ENCODE measurements around the gene MACROD2.

The MACROD2 gene

DNA sequence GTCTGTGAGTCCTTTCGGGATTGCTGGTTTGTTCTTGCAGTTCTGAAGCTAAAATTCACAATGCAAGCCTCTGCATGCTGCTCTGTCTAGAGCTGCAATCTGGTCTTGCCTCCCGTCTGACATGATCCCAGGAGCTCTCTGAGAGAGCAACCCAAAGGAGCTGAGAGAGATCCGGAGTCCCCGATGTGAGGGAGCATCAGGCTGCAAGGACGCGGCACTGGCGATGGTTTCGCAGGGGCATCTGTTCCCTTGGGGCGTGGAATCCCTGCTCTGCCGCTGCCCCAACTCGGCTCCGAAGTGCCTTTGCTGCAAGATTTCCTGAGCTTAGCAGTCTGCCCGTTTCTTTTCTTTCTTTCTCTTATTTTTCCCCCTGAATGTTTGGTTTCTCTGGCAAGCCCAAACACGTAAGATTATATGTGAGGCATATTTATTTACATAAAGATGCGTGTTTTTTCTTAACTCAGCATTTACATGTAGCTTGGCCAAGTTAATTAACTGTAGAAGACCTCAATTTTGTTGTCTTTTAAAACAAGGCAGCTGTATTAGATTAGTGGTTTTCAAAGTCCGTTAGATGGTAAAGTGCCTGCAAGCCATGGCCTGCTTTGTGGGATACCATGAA is 1704.9 kb downstream of the MACROD2 start:
- TF ChIP-seq ZNF274 (IDR thresholded peaks at IDR 0.05; ENCODE audit: low read depth, low read length): no peak
- no peak overlapping the region for H3K4me3 ChIP-seq (ENCODE audit: low read length)

- H3K4me3 ChIP-seq (ENCODE audit: low read length): no peak overlapping the region
- TF ChIP-seq ZNF274 (IDR thresholded peaks at IDR 0.05; ENCODE audit: low read depth, low read length): no peak
These were observed 1706.8 kb downstream of the MACROD2 start for GRCh38 chr20:15702161-15702560.

DNA sequence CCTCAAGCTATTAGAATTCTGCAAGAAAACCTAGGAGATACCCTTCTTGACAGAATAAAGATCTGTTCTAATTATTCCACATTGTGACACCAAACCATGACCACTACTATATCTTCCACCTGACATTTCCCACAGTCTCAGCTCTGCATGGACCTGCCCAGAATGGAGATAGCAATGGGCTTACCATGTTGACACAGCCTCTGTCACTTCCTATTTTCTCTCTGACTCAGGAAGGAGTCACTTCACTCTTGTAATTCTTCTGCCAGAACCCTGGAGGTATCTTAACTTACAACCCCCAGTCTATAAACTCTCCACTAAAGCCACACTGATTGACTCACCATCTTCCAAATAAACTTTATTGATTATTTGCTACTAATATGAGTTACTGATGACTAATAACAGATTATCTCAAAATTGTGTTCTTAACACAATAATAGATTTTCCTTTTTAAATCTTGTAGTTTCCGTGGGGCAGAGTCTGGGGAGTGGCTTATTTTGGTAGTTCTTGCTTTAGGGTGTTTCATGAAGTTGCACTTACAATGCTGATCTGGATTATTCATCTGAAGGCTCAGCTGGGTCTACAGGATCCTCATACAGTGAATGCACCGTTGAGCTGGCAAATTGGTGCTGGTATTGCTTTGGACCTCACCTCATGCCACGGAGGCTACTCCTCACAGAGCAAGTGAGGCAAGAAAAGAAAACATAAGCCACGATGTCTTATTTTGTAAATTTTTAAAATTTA is 1708.0 kb downstream of the MACROD2 start:
- no peak overlapping the region for H3K4me3 ChIP-seq (ENCODE audit: low read length)
- no peak for TF ChIP-seq ZNF274 (IDR thresholded peaks at IDR 0.05; ENCODE audit: low read depth, low read length)

DNA sequence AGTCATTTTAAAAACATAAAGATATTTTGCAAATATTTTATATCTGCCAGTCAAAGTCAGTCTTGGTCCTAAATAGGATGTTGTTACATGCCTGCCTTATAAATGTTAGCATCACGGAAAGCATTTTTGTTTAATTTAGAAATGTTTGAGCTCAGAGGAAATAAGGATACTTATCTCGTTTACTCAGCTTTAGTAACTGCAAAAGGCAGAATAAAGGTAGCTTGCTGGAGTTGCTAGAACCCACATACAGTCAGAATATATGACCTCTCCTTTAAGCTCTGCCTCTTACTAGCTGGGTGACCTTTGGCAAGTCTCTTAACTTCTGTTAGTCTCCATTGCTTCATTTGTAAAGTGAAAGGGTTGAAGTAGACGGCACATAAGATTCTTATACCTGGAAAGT is 1710.7 kb downstream of the MACROD2 start:
- no peak overlapping the region for H3K4me3 ChIP-seq (ENCODE audit: low read length)
- TF ChIP-seq ZNF274 (IDR thresholded peaks at IDR 0.05; ENCODE audit: low read depth, low read length): no peak

GRCh38 chr20:15706719-15707118 is 1711.4 kb downstream of the MACROD2 start:
- H3K4me3 ChIP-seq (ENCODE audit: low read length): no peak overlapping the region
- no peak for TF ChIP-seq ZNF274 (IDR thresholded peaks at IDR 0.05; ENCODE audit: low read depth, low read length)

- H3K4me3 ChIP-seq (ENCODE audit: low read length): no peak overlapping the region
- TF ChIP-seq ZNF274 (IDR thresholded peaks at IDR 0.05; ENCODE audit: low read depth, low read length): no peak
These were observed 1713.8 kb downstream of the MACROD2 start for GRCh38 chr20:15708984-15709598.

DNA sequence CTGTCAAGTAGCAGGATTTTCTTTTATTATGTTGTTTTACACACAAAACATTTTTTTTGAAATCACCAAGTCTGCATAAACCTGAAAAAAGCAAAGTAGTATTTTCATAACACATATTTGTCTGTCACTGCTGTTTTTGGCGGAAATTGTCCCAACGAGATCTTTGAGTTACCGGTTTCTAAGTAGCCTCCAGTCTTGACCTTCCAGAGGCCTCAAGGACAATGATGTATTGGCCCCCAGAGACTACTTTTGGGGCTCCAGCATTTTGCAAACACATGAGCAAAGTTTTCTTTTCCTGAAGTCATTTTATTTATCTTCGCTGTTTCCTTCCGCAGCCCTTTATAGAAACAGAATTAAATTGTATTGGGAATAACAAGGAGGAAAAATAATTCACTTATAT is 1715.3 kb downstream of the MACROD2 start:
- H3K4me3 ChIP-seq (ENCODE audit: low read length): no peak overlapping the region

DNA sequence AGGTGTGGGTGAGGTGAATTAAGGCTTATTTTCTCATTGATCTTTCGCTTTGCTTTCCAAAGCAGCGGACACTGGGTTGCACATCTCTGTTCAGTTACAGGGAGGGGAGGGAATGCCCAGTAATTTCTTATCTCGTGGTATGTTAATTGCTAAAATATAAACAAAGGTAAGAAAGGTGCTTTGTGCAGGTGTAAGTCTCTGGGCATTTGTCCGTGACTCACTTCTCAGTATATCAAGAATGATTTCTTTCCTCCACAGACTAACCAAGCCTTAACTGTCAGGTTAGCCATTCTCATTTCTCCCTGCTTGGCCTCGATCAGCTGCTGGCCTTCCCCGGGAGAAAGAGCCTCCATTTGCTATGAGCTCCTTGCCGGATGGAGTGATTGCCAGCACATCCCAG is 1715.9 kb downstream of the MACROD2 start:
- no peak overlapping the region for H3K4me3 ChIP-seq (ENCODE audit: low read length)
- TF ChIP-seq ZNF274 (IDR thresholded peaks at IDR 0.05; ENCODE audit: low read depth, low read length): no peak

More for the DNA sequence above, 1715.3 kb downstream of the MACROD2 start:
- TF ChIP-seq ZNF274 (IDR thresholded peaks at IDR 0.05; ENCODE audit: low read depth, low read length): no peak

DNA sequence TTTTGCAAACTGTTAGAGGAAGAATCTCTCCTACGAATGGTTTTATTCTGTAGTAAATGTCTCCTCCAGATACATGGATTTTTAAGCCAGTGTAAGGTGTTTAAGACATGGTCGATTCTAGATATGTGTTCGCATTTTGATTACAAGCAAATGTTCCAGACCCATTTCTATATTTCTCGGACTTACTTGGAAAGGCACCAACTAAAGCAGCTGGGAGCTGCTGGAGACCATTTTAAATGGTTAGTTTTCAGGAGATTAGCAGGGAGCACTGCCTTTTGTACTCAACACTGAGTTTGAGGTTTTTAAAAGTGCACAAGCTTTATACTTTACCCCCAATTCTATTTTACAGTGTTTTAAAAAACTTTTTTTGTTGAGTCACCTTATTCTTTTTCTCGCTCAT is 1720.9 kb downstream of the MACROD2 start:
- no peak for TF ChIP-seq ZNF274 (IDR thresholded peaks at IDR 0.05; ENCODE audit: low read depth, low read length)
- no peak overlapping the region for H3K4me3 ChIP-seq (ENCODE audit: low read length)

- TF ChIP-seq ZNF274 (IDR thresholded peaks at IDR 0.05; ENCODE audit: low read depth, low read length): no peak
- H3K4me3 ChIP-seq (ENCODE audit: low read length): no peak overlapping the region
These were observed 1731.1 kb downstream of the MACROD2 start for GRCh38 chr20:15726416-15726815.

- TF ChIP-seq ZNF274 (IDR thresholded peaks at IDR 0.05; ENCODE audit: low read depth, low read length): no peak
- no peak overlapping the region for H3K4me3 ChIP-seq (ENCODE audit: low read length)
These were observed 1738.7 kb downstream of the MACROD2 start for GRCh38 chr20:15734052-15734451.

- no peak overlapping the region for H3K4me3 ChIP-seq (ENCODE audit: low read length)
- no peak for TF ChIP-seq ZNF274 (IDR thresholded peaks at IDR 0.05; ENCODE audit: low read depth, low read length)
These were observed 1743.7 kb downstream of the MACROD2 start for GRCh38 chr20:15739035-15739434.

GRCh38 chr20:15740046-15740775 is 1744.9 kb downstream of the MACROD2 start:
- H3K4me3 ChIP-seq (ENCODE audit: low read length): no peak overlapping the region
- TF ChIP-seq ZNF274 (IDR thresholded peaks at IDR 0.05; ENCODE audit: low read depth, low read length): no peak

- H3K4me3 ChIP-seq (ENCODE audit: low read length): no peak overlapping the region
- no peak for TF ChIP-seq ZNF274 (IDR thresholded peaks at IDR 0.05; ENCODE audit: low read depth, low read length)
These were observed 1746.8 kb downstream of the MACROD2 start for GRCh38 chr20:15742087-15742486.

All from GM08714 (cell line).